ENCODE data around the gene ROR1. TPM values are rescaled to one million over a fixed set of nuclear protein-coding genes. Genes with fewer than 3 reads are reported as not detected.

Gene ROR1
- total and polyA plus RNA-seq, 10 of the 15 experiments (the other 5 are each of a cell fraction or from before 2014, with no cell fraction given) = 0.02 to 0.08 (median 0.05) TPM; not detected in 6

- ChIA-PET POLR2A (no interaction called here), CTCF (interaction anchor here (1.4 to 1.7 kb wide), 2 partner anchors 9 to 53 kb away, joined by 3 to 6 read pairs; no protein-coding TSS in a partner anchor), RAD21 (ENCODE audit: unreplicated experiment) (no interaction called here), SMC1A (ENCODE audit: uncharacterized antibody, unreplicated experiment) (interaction anchor here (1.5 to 2.0 kb wide), 4 partner anchors 13 to 79 kb away, joined by 4 to 7 read pairs (median 4); no protein-coding TSS in a partner anchor)
- Histone ChIP-seq H3K4me1 (ENCODE audit: control insufficient read depth, insufficient read depth, low read length) (no peaks in the 10 kb centered on the region), H3K9me3 (replicated peaks; ENCODE audit: control insufficient read depth, insufficient read depth, low read length) (no peaks in the 10 kb centered on the region), H3K27ac (ENCODE audit: control insufficient read depth, insufficient read depth) (no peak overlapping the region), H3K4me3 (no peak overlapping the region), H2AFZ (ENCODE audit: control insufficient read depth, low read depth, low read length) (no peak overlapping the region), H3K9ac (ENCODE audit: control insufficient read depth, insufficient read depth, low read length) (no peak overlapping the region), H3K79me2 (ENCODE audit: control insufficient read depth, insufficient read depth, low read length) (no peaks in the 10 kb centered on the region), H3K36me3 (ENCODE audit: control insufficient read depth in 2 of 2, insufficient read depth in 2 of 2, low read length in 1 of 2) (no peaks in the 10 kb centered on the region), H3K27me3 (replicated peaks in 1 of 2; ENCODE audit: control insufficient read depth in 2 of 2, insufficient read depth in 2 of 2, low read length in 1 of 2) (no peaks in the 10 kb centered on the region), H3K4me2 (ENCODE audit: control insufficient read depth, insufficient read depth) (no peak overlapping the region), H4K20me1 (ENCODE audit: control insufficient read depth, insufficient read depth) (no peaks in the 10 kb centered on the region)
- DNase-seq (ENCODE audit: low read depth, low spot score) (no peak), ATAC-seq (no peak), FAIRE-seq (no peak)
- intact Hi-C loops (cut with micrococcal nuclease; ENCODE audit: unreplicated experiment) (no loop called here), in situ Hi-C loops (cut with MboI) (no loop called here)
- 0% methylated on average over 1 of the region's 1 CpG for WGBS (ENCODE audit: insufficient coverage, insufficient replicate concordance, low lambda C conversion rate, missing lambda C conversion rate)
- BruUV-seq (replicated peaks) = no TSS peak
- TF ChIP-seq HDAC2 (IDR thresholded peaks at IDR 0.05) (no peak), SUZ12 (IDR thresholded peaks at IDR 0.05; ENCODE audit: unreplicated experiment) (no peak), HDAC6 (IDR thresholded peaks at IDR 0.05; ENCODE audit: unreplicated experiment) (no peak), NR2C1 (IDR thresholded peaks at IDR 0.05) (no peak), NR2F1 (conservative IDR thresholded peaks at IDR 0.05) (no peak), TCF12 (IDR thresholded peaks at IDR 0.05; ENCODE audit: low read depth, low read length) (no peak), KAT2A (conservative IDR thresholded peaks at IDR 0.05; ENCODE audit: control insufficient read depth, low read depth, low read length) (no peak), CBX5 (IDR thresholded peaks at IDR 0.05; ENCODE audit: low read depth) (no peak), POLR2AphosphoS2 (IDR thresholded peaks at IDR 0.05; ENCODE audit: low read depth, low read length) (no peak), SMARCA5 (IDR thresholded peaks at IDR 0.05) (no peak), PKNOX1 (IDR thresholded peaks at IDR 0.05) (no peak), EZH2 (IDR thresholded peaks at IDR 0.05; ENCODE audit: borderline replicate concordance, control insufficient read depth, low read depth, low read length) (no peak)
Observed at GRCh38 chr1:63835128-63835527, 61.3 kb downstream of the ROR1 start.
